T-helper 1 cell treated with Interleukin-12 subunit alpha and Interleukin-12 subunit beta and Interleukin-4 antibody, amounts not matched to agents 30 μg/mL and 1 μg/mL, for 36 hours (primary cell): ENCODE measurements around the gene FBXL7.

Experiments used
- H3K27ac Mint-ChIP-seq: one replicate; pipeline ENCODE4 v1.8.0; 2021; ENCODE audit warnings: mild to moderate bottlenecking, mixed read lengths
- H3K27me3 Mint-ChIP-seq: one replicate; pipeline ENCODE4 v1.8.0; 2021; ENCODE audit warnings: low read depth, mixed read lengths
- H3K36me3 Mint-ChIP-seq: one replicate; pipeline ENCODE4 v1.8.0; 2021; ENCODE audit warnings: low read depth, mixed read lengths
- H3K4me1 Mint-ChIP-seq: one replicate; pipeline ENCODE4 v1.8.0; 2021; ENCODE audit warnings: low read depth, mixed read lengths
- H3K4me3 Mint-ChIP-seq: one replicate; pipeline ENCODE4 v1.8.0; 2021; ENCODE audit warnings: mild to moderate bottlenecking, moderate library complexity, mixed read lengths
- H3K9me3 Mint-ChIP-seq: one replicate; pipeline ENCODE4 v1.8.0; 2021; ENCODE audit warnings: mixed read lengths

FBXL7 gene

DNA sequence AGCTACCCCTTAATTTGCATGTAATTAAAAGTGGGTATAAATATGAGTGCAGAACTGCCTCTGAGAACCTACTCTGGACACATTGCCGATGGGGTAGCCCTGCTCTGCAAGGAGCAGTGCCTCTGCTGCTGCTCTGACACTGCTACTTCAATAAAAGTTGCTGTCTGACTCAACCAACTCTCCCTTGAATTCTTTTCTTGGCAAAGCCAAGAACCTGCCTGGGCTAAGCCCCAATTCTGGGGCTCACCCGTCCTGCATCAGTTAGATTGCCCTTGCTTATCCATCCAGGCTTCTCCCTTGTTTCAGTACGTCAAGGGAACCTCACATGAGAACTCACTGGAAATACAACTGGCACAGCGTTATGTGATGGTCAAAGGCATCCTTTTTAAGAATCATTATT lies 44.1 kb downstream of the FBXL7 start:
- H3K36me3 Mint-ChIP-seq = no peaks in the 10 kb centered on the region
- no peak overlapping the region for H3K4me3 Mint-ChIP-seq
- no peaks in the 10 kb centered on the region for H3K4me1 Mint-ChIP-seq
- peaks cover 16% of the 10 kb centered on the region for H3K9me3 Mint-ChIP-seq
- no peak overlapping the region for H3K27ac Mint-ChIP-seq
- no peaks in the 10 kb centered on the region for H3K27me3 Mint-ChIP-seq

DNA sequence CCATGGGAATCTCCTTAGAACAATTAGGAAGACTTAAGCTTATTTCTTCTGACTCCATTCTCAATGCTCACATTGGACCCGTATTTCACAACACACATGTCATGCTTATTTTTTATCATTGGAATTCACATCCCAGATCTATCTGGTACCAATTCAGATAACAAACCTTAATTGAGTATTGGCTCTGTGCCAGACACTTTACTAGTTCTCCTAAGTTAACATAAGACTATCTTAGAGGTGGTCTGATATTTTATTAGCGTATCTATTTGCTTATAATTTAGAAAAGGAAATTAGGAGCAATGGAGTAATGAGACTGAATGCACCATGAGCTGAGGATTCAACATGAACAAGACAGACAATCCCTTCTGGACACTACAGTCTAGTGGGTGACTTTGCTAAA lies 45.1 kb downstream of the FBXL7 start:
- Mint-ChIP-seq H3K9me3 (peaks cover 15% of the 10 kb centered on the region), H3K27ac (no peak overlapping the region), H3K4me3 (no peak overlapping the region), H3K36me3 (no peaks in the 10 kb centered on the region), H3K27me3 (no peaks in the 10 kb centered on the region), H3K4me1 (no peaks in the 10 kb centered on the region)

DNA sequence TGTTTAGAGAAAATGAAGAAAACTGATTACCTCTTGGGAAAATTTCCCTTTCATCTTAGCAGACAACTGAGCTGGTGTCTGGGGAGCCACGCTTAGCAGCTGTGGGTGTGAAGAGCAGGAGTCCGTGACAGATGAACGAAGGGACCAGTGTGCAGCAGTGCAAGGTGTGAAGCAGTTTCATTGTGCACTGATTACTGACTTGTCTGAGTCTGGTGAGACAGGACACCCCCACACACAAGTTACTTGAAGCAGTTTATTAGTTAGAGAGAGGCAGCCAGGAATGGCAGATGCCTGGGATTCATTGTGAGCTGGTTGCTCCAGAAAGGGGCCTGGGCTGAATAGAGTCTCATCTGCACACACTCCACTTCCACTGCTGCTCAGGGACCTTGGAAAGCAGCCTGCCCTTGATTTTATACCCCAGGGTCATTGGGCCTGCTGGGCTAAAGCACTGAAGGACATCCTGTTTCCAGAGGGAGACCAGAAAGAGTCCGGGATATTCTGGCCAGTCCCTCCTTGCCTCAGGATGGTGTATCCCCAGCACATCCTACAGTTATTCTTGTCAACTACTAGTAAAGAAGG lies 47.4 kb downstream of the FBXL7 start:
- Mint-ChIP-seq H3K36me3 (no peaks in the 10 kb centered on the region), H3K9me3 (peaks cover 19% of the 10 kb centered on the region), H3K27me3 (no peaks in the 10 kb centered on the region), H3K4me1 (no peaks in the 10 kb centered on the region), H3K4me3 (no peak overlapping the region), H3K27ac (no peak overlapping the region)

GRCh38 chr5:15549961-15550360 lies 50.0 kb downstream of the FBXL7 start:
- no peaks in the 10 kb centered on the region for H3K27me3 Mint-ChIP-seq
- peaks cover 21% of the 10 kb centered on the region for H3K9me3 Mint-ChIP-seq
- no peak overlapping the region for H3K4me3 Mint-ChIP-seq
- no peak overlapping the region for H3K27ac Mint-ChIP-seq
- no peaks in the 10 kb centered on the region for H3K4me1 Mint-ChIP-seq
- H3K36me3 Mint-ChIP-seq = no peaks in the 10 kb centered on the region

DNA sequence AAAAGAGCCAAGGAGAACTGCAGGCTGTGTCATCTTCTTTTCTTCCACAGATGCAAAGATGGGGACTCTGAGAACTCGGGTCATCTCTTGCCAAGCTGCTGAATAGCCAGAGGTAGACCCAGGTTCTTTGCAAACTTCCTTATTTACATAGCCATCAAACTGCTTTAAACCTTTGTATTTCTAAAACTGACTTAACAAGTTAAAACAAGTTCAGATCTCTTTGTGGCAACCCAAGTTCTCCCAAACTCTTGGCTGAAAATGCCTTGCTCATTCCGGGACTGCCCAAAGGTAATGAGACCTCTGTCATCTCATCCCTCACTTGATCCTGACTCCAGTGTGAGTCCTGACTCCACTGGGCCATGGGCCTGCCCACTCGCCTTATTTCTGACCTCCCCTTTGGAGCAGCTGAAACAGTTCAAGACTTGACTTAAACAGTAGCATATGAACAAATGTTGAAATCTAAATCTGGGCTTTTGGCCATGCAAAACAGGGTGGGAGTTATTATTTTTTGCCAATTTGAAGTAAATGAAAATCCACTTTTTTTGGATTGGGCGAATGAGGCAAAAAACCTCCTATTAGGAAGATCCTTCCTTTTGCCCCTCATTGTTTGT lies 50.6 kb downstream of the FBXL7 start:
- Mint-ChIP-seq H3K27ac (no peak overlapping the region), H3K4me1 (no peaks in the 10 kb centered on the region), H3K4me3 (no peak overlapping the region), H3K27me3 (no peaks in the 10 kb centered on the region), H3K36me3 (no peaks in the 10 kb centered on the region), H3K9me3 (peaks cover 21% of the 10 kb centered on the region)

- Mint-ChIP-seq H3K36me3 (no peaks in the 10 kb centered on the region), H3K9me3 (peaks cover 21% of the 10 kb centered on the region), H3K27me3 (no peaks in the 10 kb centered on the region), H3K4me3 (no peak overlapping the region), H3K4me1 (no peaks in the 10 kb centered on the region), H3K27ac (no peak overlapping the region)
These were observed 51.1 kb downstream of the FBXL7 start for GRCh38 chr5:15551113-15551504.

GRCh38 chr5:15554542-15554941 lies 54.6 kb downstream of the FBXL7 start:
- no peak overlapping the region for H3K27ac Mint-ChIP-seq
- peaks cover 15% of the 10 kb centered on the region for H3K9me3 Mint-ChIP-seq
- no peaks in the 10 kb centered on the region for H3K27me3 Mint-ChIP-seq

GRCh38 chr5:15555176-15555575 lies 55.2 kb downstream of the FBXL7 start:
- H3K27ac Mint-ChIP-seq = no peak overlapping the region
- no peaks in the 10 kb centered on the region for H3K36me3 Mint-ChIP-seq
- no peak overlapping the region for H3K4me3 Mint-ChIP-seq
- no peaks in the 10 kb centered on the region for H3K27me3 Mint-ChIP-seq
- H3K9me3 Mint-ChIP-seq = peaks cover 15% of the 10 kb centered on the region
- no peaks in the 10 kb centered on the region for H3K4me1 Mint-ChIP-seq

More at GRCh38 chr5:15554542-15554941, 54.6 kb downstream of the FBXL7 start:
- no peaks in the 10 kb centered on the region for H3K4me1 Mint-ChIP-seq
- H3K4me3 Mint-ChIP-seq = no peak overlapping the region
- H3K36me3 Mint-ChIP-seq = no peaks in the 10 kb centered on the region

GRCh38 chr5:15558240-15558639 lies 58.3 kb downstream of the FBXL7 start:
- Mint-ChIP-seq H3K9me3 (peaks cover 8% of the 10 kb centered on the region), H3K4me1 (no peaks in the 10 kb centered on the region), H3K4me3 (no peak overlapping the region), H3K27me3 (no peaks in the 10 kb centered on the region), H3K36me3 (no peaks in the 10 kb centered on the region), H3K27ac (no peak overlapping the region)

DNA sequence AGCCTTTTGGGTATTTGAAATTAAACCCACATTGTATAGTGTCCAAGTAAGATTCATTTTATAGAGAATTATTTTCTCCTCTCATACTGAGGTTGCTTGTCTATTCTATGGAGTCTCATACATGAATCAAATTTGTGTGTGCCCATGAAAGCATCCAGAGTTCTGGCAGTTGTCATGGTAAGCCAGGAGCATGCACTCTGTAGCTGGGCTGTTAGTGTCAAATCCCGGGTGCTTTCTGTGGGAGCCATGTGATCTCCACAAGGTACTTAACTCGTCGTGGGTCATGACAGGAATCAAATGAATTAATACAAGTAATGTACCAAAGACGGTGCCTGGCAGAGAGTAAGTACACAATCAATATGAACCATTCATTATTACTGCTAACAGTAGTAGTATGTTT lies 58.7 kb downstream of the FBXL7 start:
- Mint-ChIP-seq H3K27ac (no peak overlapping the region), H3K4me3 (no peak overlapping the region), H3K27me3 (no peaks in the 10 kb centered on the region), H3K4me1 (no peaks in the 10 kb centered on the region), H3K36me3 (no peaks in the 10 kb centered on the region), H3K9me3 (peaks cover 8% of the 10 kb centered on the region)

DNA sequence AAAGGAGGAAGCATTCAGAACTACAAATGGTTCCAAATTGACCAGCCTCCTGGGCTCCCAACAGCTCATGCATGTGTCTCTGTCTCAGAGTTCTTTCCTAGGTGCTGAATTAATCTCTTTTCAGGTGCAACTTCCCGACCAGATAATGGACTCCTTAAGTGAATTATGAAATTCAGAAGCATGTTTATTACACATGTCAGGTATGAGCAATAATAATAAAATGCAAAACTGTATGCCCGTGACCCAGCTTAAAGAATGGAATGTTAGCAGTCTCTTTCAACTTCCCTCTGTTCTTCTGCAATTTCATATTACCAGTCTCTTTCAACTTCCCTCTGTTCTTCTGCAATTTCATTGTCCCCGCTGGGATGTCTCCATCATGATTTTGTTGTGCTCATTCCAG lies 60.4 kb downstream of the FBXL7 start:
- Mint-ChIP-seq H3K4me3 (no peak overlapping the region), H3K9me3 (no peaks in the 10 kb centered on the region), H3K27ac (no peak overlapping the region), H3K4me1 (no peaks in the 10 kb centered on the region), H3K27me3 (no peaks in the 10 kb centered on the region), H3K36me3 (no peaks in the 10 kb centered on the region)

- no peaks in the 10 kb centered on the region for H3K36me3 Mint-ChIP-seq
- H3K27me3 Mint-ChIP-seq = no peaks in the 10 kb centered on the region
- H3K4me3 Mint-ChIP-seq = no peak overlapping the region
- H3K4me1 Mint-ChIP-seq = no peaks in the 10 kb centered on the region
- no peaks in the 10 kb centered on the region for H3K9me3 Mint-ChIP-seq
- H3K27ac Mint-ChIP-seq = no peak overlapping the region
These were observed 64.5 kb downstream of the FBXL7 start for GRCh38 chr5:15564523-15564922.

GRCh38 chr5:15564957-15565356 lies 65.0 kb downstream of the FBXL7 start:
- no peak overlapping the region for H3K4me3 Mint-ChIP-seq
- no peak overlapping the region for H3K27ac Mint-ChIP-seq
- H3K36me3 Mint-ChIP-seq = no peaks in the 10 kb centered on the region
- H3K9me3 Mint-ChIP-seq = no peaks in the 10 kb centered on the region
- H3K4me1 Mint-ChIP-seq = no peaks in the 10 kb centered on the region
- no peaks in the 10 kb centered on the region for H3K27me3 Mint-ChIP-seq

- Mint-ChIP-seq H3K4me1 (no peaks in the 10 kb centered on the region), H3K36me3 (no peaks in the 10 kb centered on the region), H3K27ac (no peak overlapping the region), H3K9me3 (no peaks in the 10 kb centered on the region), H3K27me3 (no peaks in the 10 kb centered on the region), H3K4me3 (no peak overlapping the region)
These were observed 66.3 kb downstream of the FBXL7 start for GRCh38 chr5:15566306-15566705.

GRCh38 chr5:15566789-15567188 lies 66.8 kb downstream of the FBXL7 start:
- Mint-ChIP-seq H3K27ac (no peak overlapping the region), H3K36me3 (no peaks in the 10 kb centered on the region), H3K9me3 (no peaks in the 10 kb centered on the region), H3K4me1 (no peaks in the 10 kb centered on the region), H3K4me3 (no peak overlapping the region), H3K27me3 (no peaks in the 10 kb centered on the region)

DNA sequence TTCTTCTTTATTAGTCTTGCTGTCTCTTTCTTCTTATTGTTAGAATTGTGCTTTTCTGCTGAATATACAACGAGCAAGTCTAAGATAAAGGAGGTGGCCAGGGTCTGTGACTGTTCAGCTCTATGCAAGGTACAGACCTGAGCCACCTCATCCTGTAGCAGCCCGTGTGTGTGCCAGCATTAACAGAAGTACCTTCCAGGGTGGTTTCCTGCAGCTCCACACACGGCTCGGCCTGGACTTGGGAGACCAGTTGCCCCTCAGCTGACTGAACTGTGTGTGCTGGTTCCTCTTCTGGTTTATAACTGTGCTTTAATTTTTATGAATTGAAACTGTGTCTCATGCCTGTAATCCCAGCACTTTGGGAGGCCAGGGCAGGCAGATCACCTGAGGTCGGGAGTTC lies 70.5 kb downstream of the FBXL7 start:
- H3K4me3 Mint-ChIP-seq = no peak overlapping the region
- no peaks in the 10 kb centered on the region for H3K4me1 Mint-ChIP-seq
- no peaks in the 10 kb centered on the region for H3K36me3 Mint-ChIP-seq
- H3K27ac Mint-ChIP-seq = no peak overlapping the region
- H3K27me3 Mint-ChIP-seq = no peaks in the 10 kb centered on the region
- H3K9me3 Mint-ChIP-seq = no peaks in the 10 kb centered on the region
